ENCODE measurements around the gene AUNIP. TPM values are rescaled to one million over a fixed set of nuclear protein-coding genes. Genes with fewer than 3 reads are reported as not detected.

The AUNIP gene
- total RNA-seq, 1 donor from 2014 or later = 0.26 TPM

- DNase-seq (ENCODE audit: low spot score) = no peak
Observed at GRCh38 chr1:25889470-25889869, 30.2 kb upstream of the AUNIP start.

GRCh38 chr1:25888426-25888987, 29.2 kb upstream of the AUNIP start:
- DNase-seq (ENCODE audit: low spot score) = no peak

GRCh38 chr1:25885602-25886001, 26.3 kb upstream of the AUNIP start:
- DNase-seq (ENCODE audit: low spot score) = no peak

GRCh38 chr1:25881266-25881665, 22.0 kb upstream of the AUNIP start:
- DNase-seq (ENCODE audit: low spot score) = no peak

GRCh38 chr1:25880518-25880917, 21.3 kb upstream of the AUNIP start:
- no peak for DNase-seq (ENCODE audit: low spot score)

GRCh38 chr1:25879675-25880074, 20.4 kb upstream of the AUNIP start:
- peak; percentile 52 for DNase-seq (ENCODE audit: low spot score)

- DNase-seq (ENCODE audit: low spot score) = no peak
Observed at GRCh38 chr1:25878690-25879089, 19.4 kb upstream of the AUNIP start.

GRCh38 chr1:25877155-25877554, 17.9 kb upstream of the AUNIP start:
- no peak for DNase-seq (ENCODE audit: low spot score)

GRCh38 chr1:25876693-25877077, 17.4 kb upstream of the AUNIP start:
- no peak for DNase-seq (ENCODE audit: low spot score)

- DNase-seq (ENCODE audit: low spot score) = no peak
Observed at GRCh38 chr1:25875856-25876692, 16.8 kb upstream of the AUNIP start.

GRCh38 chr1:25875154-25875855, 16.0 kb upstream of the AUNIP start, which contains the start of gene PAQR7:
TSS of gene PAQR7 (minus strand) at chr1:25875708. CDS start at chr1:25863839, 11,869 bp downstream.
- DNase-seq (ENCODE audit: low spot score) = peak; percentile 80

- no peak for DNase-seq (ENCODE audit: low spot score)
Observed at GRCh38 chr1:25874635-25875153, 15.4 kb upstream of the AUNIP start.

GRCh38 chr1:25874209-25874608, 15.0 kb upstream of the AUNIP start:
- DNase-seq (ENCODE audit: low spot score) = no peak

GRCh38 chr1:25873120-25873519, 13.9 kb upstream of the AUNIP start:
- no peak for DNase-seq (ENCODE audit: low spot score)

GRCh38 chr1:25872713-25873112, 13.5 kb upstream of the AUNIP start:
- no peak for DNase-seq (ENCODE audit: low spot score)

GRCh38 chr1:25871704-25872494, 12.6 kb upstream of the AUNIP start:
- DNase-seq (ENCODE audit: low spot score) = no peak

GRCh38 chr1:25871086-25871703, 11.9 kb upstream of the AUNIP start:
- no peak for DNase-seq (ENCODE audit: low spot score)

GRCh38 chr1:25870614-25871013, 11.4 kb upstream of the AUNIP start:
- no peak for DNase-seq (ENCODE audit: low spot score)

GRCh38 chr1:25869909-25870606, 10.8 kb upstream of the AUNIP start:
- DNase-seq (ENCODE audit: low spot score) = no peak

GRCh38 chr1:25867210-25867991, 8.1 kb upstream of the AUNIP start:
- peak; percentile 82 for DNase-seq (ENCODE audit: low spot score)
